Measurements from ENCODE around the gene ATG7. TPM values are rescaled to one million over a fixed set of nuclear protein-coding genes. Genes with fewer than 3 reads are reported as not detected.
"Not testable (repeated sequence)": the region's sequence is repeated elsewhere in the genome, so short reads cannot be mapped to it uniquely, and the experiment has no call there.

ATG7 gene
- total RNA-seq, 2 experiments from 2014 or later: 21.7 to 28.4 TPM

DNA sequence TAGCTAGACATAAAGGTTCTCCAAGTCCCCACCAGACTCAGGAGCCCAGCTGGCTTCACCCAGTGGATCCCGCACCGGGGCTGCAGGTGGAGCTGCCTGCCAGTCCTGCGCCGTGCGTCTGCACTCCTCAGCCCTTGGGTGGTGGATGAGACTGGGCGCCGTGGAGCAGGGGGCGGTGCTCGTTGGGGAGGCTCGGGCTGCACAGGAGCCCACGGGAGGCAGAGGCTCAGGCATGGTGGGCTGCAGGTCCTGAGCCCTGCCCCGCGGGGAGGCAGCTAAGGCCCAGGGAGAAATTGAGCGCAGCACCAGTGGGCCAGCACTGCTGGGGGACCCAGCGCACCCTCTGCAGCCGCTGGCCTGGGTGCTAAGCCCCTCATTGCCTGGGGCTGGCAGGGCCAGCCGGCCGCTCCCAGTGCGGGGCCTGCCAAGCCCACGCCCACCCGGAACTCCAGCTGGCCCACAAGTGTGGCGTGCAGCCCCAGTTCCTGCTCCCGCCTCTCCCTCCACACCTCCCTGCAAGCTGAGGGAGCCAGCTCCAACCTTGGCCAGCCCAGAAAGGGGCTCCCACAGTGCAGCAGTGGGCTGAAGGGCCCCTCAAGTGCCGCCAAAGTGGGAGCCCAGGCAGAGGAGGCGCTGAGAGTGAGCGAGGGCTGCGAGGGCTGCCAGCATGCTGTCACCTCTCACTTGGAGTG, 241.1 kb downstream of the ATG7 start:
- H3K9me2 ChIP-seq (ENCODE audit: insufficient read depth, low read length); POLR2A ChIA-PET; H3K9me3 ChIP-seq (ENCODE audit: low read length); CTCF ChIA-PET (ENCODE audit: unreplicated experiment); H2AFZ ChIP-seq (ENCODE audit: low read length); H3K27ac ChIP-seq (ENCODE audit: low read depth, low read length, poor library complexity, severe bottlenecking); DNase-seq (ENCODE audit: low spot score); H3K36me3 ChIP-seq (ENCODE audit: insufficient read depth, low read length); H3K4me2 ChIP-seq (ENCODE audit: low read length); H3K4me3 ChIP-seq (ENCODE audit: low read depth, low read length, poor library complexity, severe bottlenecking); intact Hi-C loops (cut with micrococcal nuclease; ENCODE audit: unreplicated experiment); H4K20me1 ChIP-seq (ENCODE audit: insufficient read depth, low read length); BruUV-seq (replicated peaks); H3K79me2 ChIP-seq (ENCODE audit: insufficient read depth, low read depth, low read length): not testable (repeated sequence)
- peaks cover 23% of the 10 kb centered on the region for H3K4me1 ChIP-seq (ENCODE audit: insufficient read depth, low read length, poor library complexity, severe bottlenecking)

DNA sequence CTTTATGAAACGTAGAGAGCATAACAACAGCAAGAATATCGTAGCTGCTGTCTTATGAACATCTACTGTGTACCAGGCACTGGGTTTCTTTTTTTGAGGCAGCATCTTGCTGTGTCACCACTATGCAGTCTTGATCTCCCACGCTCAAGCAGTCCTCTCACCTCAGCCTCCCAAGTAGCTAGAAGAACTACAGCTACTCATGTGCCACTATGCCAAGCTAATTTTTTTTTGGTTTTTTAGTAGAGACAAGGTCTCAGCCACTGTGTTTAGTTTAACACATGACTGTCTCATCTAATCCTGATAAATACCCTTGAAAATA, 241.6 kb downstream of the ATG7 start:
- Histone ChIP-seq H3K4me3 (ENCODE audit: low read depth, low read length, poor library complexity, severe bottlenecking) (no peak overlapping the region), H3K9me2 (ENCODE audit: insufficient read depth, low read length) (no peaks in the 10 kb centered on the region), H3K4me2 (ENCODE audit: low read length) (no peak overlapping the region), H3K79me2 (ENCODE audit: insufficient read depth, low read depth, low read length) (no peaks in the 10 kb centered on the region), H3K4me1 (ENCODE audit: insufficient read depth, low read length, poor library complexity, severe bottlenecking) (peaks cover 21% of the 10 kb centered on the region), H3K36me3 (ENCODE audit: insufficient read depth, low read length) (no peaks in the 10 kb centered on the region), H2AFZ (ENCODE audit: low read length) (no peak overlapping the region), H3K9me3 (ENCODE audit: low read length) (no peaks in the 10 kb centered on the region), H3K27ac (ENCODE audit: low read depth, low read length, poor library complexity, severe bottlenecking) (no peak overlapping the region), H4K20me1 (ENCODE audit: insufficient read depth, low read length) (no peaks in the 10 kb centered on the region)
- CTCF ChIA-PET (ENCODE audit: unreplicated experiment): no interaction called here
- no peak for DNase-seq (ENCODE audit: low spot score)
- no peak for TF ChIP-seq EZH2phosphoT487 (IDR thresholded peaks at IDR 0.05; ENCODE audit: borderline replicate concordance, low read depth, low read length)
- TF ChIP-seq, protein P1, sequence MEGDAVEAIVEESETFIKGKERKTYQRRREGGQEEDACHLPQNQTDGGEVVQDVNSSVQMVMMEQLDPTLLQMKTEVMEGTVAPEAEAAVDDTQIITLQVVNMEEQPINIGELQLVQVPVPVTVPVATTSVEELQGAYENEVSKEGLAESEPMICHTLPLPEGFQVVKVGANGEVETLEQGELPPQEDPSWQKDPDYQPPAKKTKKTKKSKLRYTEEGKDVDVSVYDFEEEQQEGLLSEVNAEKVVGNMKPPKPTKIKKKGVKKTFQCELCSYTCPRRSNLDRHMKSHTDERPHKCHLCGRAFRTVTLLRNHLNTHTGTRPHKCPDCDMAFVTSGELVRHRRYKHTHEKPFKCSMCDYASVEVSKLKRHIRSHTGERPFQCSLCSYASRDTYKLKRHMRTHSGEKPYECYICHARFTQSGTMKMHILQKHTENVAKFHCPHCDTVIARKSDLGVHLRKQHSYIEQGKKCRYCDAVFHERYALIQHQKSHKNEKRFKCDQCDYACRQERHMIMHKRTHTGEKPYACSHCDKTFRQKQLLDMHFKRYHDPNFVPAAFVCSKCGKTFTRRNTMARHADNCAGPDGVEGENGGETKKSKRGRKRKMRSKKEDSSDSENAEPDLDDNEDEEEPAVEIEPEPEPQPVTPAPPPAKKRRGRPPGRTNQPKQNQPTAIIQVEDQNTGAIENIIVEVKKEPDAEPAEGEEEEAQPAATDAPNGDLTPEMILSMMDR (conservative IDR thresholded peaks at IDR 0.05; ENCODE audit: low read length): no peak
- POLR2A ChIA-PET: no interaction called here
- BruUV-seq (replicated peaks): no TSS peak
- intact Hi-C loops (cut with micrococcal nuclease; ENCODE audit: unreplicated experiment): no loop called here

DNA sequence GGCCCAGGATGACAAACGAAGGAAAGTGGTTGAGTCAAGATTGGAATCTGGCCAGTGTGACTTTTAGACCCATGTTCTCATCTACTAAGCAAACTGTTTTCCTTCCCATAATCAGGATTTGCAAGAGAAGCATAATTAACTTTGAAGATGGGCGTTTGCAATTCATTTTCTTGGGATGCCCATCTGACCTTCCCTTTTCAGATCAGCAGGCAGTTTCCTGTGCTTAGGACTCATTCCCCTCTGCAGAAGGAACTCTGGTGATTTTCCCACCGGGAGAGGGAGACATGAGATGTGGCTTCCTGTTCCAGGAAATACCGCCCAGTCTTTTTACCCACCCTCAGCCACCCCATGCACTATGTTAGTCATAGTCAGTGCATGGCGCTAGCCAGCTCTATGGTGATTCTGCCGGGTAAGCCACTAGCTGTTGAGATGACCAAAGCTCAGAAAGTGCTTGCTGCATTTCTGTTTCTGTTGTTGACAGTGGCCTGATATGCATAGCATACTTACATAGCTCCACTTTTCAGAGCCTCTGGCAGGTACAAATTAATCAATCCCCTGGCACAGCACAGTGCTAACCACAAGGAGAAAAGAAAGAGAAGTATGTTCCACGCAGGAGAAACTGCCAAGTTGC, 242.1 kb downstream of the ATG7 start:
- POLR2A ChIA-PET: interaction anchor here (0.6 kb wide), 1 partner anchor 359 kb away, joined by 7 read pairs; no protein-coding TSS in a partner anchor
- no peaks in the 10 kb centered on the region for H3K9me3 ChIP-seq (ENCODE audit: low read length)
- DNase-seq (ENCODE audit: low spot score): no peak
- H3K4me1 ChIP-seq (ENCODE audit: insufficient read depth, low read length, poor library complexity, severe bottlenecking): peaks cover 15% of the 10 kb centered on the region
- no peaks in the 10 kb centered on the region for H3K36me3 ChIP-seq (ENCODE audit: insufficient read depth, low read length)
- H4K20me1 ChIP-seq (ENCODE audit: insufficient read depth, low read length): no peaks in the 10 kb centered on the region
- H3K79me2 ChIP-seq (ENCODE audit: insufficient read depth, low read depth, low read length): no peaks in the 10 kb centered on the region
- TF ChIP-seq EZH2phosphoT487 (IDR thresholded peaks at IDR 0.05; ENCODE audit: borderline replicate concordance, low read depth, low read length): no peak
- TF ChIP-seq, protein P1 (conservative IDR thresholded peaks at IDR 0.05; ENCODE audit: low read length): no peak
- no peak overlapping the region for H3K4me3 ChIP-seq (ENCODE audit: low read depth, low read length, poor library complexity, severe bottlenecking)
- BruUV-seq (replicated peaks): no TSS peak
- H2AFZ ChIP-seq (ENCODE audit: low read length): no peak overlapping the region
- CTCF ChIA-PET (ENCODE audit: unreplicated experiment): no interaction called here
- no peaks in the 10 kb centered on the region for H3K9me2 ChIP-seq (ENCODE audit: insufficient read depth, low read length)
- intact Hi-C loops (cut with micrococcal nuclease; ENCODE audit: unreplicated experiment): no loop called here
- H3K4me2 ChIP-seq (ENCODE audit: low read length): no peak overlapping the region
- H3K27ac ChIP-seq (ENCODE audit: low read depth, low read length, poor library complexity, severe bottlenecking): no peak overlapping the region

Measured in OCI-LY7 (cell line).